RKO (cell line): ENCODE measurements around the gene CCNYL1.

Experiments used
- DNase-seq: peaks from one replicate; pipeline ENCODE4 v3.0.0-alpha.2; 2016; ENCODE audit warnings: low spot score

The CCNYL1 gene

DNA sequence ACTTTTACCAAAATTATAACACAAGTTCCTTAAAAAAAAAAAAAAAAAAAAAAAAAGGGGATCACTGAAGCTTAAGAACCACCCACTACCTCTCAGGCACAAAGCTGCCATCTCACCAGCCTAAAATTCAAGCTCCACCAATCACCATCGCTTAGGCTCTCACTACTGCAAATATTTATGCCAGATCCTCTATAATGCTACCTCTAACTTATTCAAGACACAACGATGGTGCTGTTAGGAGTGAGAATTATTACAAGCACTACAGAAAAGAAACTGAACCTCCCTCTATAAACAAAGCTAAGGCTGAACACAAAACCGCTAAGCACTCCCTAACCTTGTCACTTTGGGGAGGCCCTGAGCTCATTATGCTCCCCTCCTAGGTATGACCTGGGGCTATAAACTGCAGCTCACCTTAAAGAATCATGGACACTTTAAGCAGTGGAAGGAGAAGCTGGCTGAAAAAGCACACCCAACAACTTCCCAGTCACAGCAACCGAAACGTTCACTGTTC, 54.7 kb downstream of the CCNYL1 start:
- no peak for DNase-seq

DNA sequence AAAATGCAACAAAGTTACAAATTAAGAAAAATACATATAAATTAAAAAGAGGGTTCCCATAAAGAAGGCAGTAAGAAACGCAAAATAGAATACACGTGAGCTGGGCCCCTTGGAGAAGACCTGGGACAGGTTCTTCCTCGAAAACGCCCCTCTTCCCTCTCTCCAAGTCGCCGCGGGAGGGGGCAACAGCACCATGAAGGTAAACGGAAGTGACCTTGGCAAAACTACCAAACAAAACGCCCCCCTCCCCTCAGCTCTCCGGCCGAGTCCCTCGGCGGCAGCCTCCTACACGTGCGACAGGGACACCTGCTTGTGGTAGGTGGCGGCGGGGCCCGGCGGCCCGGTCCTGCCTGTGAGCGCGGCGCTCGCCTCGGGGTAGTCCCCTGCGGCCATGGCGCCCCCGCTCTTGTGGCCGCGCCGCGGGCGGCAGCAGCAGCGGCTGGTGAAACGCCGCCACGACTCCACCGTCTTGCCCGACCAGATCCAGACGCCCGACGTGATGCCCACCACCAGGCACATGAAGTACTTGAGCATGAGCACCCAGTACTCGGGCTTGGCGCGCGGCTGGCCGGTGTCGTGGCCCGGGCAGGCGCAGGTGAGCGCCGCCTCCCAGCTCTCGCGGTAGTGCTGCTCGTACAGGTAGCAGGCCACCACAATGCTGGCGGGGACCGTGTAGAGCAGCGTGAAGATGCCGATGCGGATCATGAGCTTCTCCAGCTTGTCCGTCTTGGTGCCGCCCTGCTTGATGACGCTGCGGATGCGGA, 55.4 kb downstream of the CCNYL1 start:
- DNase-seq = no peak

DNA sequence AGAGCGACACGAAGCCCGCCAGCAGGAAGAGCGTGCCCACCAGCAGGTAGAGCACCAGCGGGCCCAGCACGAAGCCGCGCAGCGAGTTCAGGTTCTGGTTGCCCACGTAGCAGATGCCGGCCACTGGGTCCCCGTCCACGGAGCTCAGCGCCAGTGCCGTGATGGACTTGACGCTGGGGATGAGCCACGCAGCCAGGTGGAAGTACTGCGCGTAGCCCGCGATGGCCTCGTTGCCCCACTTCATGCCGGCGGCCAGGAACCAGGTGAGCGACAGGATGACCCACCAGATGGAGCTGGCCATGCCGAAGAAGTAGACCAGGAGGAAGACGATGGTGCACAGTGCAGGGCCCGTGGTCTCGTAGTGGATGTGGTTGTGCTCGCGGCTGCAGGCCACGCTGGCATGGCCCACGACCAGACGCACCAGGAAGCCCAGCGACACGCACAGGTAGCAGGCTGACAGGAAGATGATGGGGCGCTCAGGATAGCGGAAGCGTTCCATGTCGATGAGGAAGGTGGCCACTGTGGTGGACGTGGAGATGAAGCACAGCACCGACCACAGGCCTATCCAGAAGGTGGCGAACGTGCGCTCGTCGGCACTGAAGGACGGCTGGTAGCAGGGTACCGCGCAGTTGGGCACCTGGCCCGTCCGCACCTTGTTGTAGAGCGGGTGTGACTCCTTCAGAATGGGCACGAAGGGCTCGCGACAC, 56.2 kb downstream of the CCNYL1 start:
- no peak for DNase-seq

DNA sequence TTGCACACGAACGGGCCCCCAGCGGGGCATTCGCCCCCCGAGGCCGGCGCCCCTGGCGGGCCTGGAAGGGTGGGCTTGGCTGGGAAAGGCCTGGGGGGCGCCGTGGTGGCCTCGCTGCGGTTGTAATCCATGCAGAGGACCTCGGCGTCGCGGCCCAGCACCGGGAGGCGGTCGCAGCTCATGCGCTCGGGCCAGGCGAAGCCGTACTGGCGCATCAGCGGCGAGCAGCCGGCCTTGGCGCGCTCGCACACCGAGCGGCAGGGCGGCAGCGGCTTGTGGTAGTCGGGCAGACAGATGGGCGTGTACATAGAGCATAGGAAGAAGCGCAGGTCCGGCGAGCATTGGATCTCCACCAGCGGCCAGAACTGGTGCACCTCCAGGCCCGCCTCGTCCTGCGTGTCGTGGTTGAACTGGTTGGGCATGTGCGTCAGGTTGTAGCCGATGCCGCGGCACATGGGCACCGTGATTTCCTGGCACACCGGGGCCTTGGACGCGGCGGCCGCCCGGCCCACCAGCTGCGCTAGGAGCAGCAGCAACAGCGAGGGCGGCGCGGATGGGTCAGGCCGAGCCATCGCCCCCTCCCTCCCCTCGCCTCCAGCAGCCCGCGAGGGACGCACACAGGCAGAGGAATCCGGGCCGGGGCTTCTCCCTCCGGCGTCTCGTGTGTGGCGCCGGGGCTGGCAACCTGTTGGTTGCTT, 56.9 kb downstream of the CCNYL1 start:
- DNase-seq = peak; percentile 65

DNA sequence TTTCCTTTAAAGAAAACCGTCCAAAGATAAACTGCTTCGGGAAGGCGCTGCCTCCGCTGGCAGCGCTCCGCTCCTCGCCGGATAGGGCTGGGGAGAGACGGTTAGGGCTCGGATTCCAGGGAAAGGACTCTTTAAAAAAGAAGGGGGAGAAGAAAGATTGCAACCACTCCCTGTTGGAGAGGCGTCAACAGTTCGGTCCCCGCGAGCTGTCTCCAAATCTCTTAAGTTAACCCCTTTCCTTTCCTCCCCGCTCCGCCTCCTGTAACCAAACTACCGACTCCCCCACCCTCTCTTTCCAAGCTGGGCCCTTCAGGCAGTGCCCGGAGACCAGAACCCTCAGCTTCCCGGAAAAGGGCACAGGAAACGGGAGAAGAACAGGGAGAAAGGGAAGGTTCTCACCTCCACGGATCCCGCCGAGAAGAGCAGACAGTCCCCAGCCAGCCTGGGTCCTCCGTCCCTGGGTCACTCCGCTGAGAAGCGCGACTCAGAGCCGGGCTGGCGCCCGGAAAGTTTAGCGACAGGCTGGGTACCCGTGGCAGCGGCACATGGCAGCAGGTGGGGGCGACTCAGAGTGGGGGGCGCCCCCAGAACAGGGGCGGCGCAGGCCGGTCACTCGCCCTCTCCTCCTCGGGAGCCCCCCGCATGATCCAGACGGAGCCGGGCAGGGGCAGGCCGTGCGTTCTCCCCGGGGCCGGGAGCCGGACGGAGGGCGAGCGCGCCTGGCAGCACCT, 57.6 kb downstream of the CCNYL1 start:
- DNase-seq = peak; percentile 55

DNA sequence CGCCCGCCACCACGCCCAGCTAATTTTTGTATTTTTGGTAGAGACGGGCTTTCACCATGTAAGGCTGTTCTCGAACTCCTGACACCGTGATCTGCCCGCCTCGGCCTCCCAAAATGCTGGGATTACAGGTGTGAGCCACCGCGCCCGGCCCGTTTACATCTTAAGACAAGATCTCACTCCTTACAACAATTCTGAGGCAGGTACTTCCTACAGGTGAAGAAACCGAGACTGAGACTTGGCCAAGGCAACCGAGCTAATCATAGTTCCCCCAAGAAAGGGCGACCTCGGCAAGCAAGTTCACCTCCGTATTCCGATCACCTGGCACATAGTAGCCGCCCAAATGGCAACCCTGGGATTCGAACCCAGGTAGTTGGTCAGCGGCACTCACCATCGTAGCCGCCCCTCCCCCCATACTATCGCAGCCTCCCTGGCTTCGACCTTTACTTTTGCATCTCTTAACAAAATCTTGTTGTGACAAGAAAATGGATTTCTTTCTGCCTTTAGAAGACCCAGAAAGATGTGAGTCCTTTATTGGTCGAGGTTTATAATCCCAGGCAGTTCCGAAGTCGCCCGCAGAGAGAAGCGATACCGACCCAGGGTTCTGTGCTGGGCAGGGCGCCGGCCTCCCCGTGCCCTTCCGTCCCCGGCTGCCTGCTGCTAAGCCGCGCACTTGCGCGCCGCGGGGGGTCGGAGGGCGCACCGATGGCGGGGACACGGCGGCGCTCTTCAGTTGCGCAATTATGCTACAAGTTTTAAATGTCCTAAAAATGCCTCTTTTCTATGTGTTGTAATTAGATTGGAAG, 59.4 kb downstream of the CCNYL1 start:
- DNase-seq = no peak

DNA sequence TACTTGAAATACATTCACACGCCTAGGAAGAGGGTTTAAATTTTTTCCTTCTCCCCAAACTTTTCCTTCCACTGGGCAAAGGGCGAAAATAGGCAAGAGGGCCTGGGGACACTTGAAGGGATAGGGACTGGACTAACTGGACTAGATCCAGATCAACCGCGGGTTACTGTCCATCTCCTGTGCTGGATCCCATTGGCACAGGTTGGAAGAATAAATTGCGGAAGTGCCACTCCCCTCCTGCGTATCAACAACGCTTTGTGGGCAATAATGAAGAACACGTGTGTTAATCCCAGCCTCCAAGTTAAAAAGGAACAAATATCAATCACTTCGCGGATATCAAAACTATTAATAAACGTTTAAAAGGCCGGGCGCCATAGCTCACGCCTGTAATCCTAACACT, 60.0 kb downstream of the CCNYL1 start:
- DNase-seq = no peak

DNA sequence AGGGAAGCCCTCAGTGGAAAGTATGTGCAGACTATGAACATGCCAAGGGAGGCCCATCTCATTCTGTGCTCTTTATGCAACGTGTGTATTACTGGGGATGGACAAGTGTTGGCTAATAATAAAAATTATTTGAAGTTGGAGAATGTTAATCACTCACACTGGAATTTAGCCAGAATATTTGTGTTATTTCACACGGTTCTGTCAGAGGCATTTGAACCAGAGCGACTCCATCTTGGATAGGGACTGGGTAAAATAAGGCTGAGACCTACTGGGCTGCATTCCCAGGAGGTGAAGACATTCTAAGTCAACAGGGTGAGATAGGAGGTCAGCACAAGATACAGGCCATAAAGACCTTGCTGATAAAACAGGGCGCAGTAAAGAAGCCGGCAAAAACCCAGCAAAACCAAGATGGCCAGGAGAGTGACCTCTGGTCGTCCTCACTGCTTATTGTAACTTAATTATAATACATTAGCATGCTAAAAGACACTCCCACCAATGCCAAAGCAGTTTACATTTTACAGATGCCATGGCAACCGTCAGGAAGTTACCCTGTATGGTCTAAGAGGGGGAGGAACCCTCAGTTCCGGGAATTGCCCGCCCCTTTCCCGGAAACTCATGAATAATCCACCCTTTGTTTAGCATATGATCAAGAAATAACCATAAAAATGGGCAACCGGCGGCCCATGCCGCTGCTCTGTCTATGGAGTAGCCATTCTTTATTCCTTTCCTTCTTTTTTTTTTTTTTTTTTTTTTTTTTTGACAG, 60.8 kb downstream of the CCNYL1 start:
- no peak for DNase-seq

DNA sequence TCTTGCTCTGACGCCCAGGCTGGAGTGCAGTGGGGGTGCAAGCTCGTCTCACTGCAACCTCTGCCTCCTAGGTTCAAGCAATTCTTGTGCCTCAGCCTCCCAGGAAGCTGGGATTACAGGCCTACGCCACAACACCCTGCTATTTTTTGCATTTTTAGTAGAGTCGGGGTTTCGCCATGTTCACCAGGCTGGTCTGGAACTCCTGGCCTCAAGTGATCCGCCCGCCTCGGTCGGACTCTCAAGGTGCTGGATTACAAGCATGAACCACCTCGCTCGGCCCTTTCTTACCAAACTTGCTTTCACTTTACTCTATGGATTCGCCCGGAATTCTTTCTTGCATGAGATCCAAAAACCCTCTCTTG, 61.4 kb downstream of the CCNYL1 start:
- no peak for DNase-seq

DNA sequence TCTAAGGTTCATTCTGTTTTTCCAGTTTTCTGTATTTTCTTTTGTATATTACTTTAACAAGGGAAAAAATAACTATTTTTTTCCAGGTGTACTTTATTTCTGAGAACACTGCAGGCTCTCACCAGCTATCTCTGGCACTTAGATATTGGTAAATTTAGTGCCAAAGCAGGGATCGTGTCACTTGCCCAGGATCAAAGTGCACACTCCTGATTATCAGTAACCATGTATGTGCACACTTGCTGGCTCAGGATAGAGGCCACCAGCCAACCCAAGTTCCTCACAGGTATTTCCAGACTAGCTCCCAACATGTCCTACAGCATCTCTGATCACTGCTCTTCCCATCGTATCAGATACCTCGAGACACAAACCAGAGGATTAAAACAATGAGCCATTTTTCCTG, 64.0 kb downstream of the CCNYL1 start:
- DNase-seq = no peak

DNA sequence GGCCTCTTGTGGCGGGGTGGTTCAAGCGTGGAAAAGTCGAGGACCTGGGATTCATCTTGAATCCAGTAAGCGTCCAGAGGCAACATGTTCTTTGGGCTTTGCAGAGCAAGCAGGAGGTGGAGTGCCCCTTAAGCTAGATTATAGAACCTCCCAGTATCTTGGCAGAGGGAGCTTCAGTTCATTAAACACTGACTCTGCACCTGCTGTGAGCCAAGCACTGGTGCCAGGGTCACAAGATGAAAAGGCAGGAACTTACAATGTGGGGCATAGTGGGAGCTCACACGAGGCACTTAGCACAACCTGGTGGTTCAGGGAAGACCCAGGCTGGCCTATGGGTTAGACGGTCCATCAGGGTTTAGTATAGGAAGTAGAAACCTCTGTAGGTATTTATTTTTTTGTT, 65.7 kb downstream of the CCNYL1 start:
- DNase-seq = no peak

DNA sequence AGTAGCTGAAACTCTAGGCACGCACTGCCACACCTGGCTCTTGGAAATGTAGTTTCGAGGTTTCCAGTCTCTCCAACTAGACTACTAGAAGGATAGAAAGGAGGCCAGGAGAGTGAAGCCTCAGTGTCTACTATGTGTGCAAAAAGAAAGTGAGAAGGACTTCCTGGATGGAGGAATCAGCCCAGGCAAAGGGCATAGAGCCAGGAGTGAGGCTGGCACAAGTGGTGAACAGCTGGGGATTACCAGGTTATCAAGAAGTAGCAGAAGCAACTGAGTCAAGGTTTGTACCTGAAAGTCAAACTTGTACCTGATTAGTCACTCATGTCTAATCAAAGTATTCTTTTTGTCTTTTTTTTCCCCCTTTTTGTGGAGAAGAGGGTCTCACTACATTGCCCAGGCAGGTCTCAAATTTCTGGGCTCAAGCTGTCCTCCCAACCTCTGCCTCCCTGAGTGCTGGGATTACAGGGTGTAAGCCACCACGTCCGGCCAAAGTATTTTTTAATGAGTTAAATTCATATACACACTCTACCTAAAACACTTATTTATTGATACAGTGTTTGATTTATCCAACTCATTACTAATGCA, 67.0 kb downstream of the CCNYL1 start:
- no peak for DNase-seq

DNA sequence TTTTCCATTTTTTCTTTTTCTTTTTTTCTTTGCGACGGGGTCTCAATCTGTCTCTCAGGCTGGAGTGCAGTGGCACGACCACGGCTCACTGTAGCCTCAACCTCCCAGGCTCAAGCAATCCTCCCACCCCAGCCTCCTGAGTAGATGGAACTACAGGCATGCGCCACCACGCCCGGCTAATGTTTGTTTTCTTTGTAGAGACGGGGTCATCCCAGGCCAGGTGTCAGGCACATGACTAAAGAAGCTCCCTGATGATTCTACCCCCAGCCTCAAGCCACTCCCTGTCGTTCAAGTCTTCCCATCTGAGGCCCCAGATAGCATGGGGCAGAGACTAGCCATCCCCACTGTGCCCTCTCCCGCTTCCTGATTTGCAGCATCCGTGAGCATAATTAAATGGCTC, 68.1 kb downstream of the CCNYL1 start:
- DNase-seq = no peak

DNA sequence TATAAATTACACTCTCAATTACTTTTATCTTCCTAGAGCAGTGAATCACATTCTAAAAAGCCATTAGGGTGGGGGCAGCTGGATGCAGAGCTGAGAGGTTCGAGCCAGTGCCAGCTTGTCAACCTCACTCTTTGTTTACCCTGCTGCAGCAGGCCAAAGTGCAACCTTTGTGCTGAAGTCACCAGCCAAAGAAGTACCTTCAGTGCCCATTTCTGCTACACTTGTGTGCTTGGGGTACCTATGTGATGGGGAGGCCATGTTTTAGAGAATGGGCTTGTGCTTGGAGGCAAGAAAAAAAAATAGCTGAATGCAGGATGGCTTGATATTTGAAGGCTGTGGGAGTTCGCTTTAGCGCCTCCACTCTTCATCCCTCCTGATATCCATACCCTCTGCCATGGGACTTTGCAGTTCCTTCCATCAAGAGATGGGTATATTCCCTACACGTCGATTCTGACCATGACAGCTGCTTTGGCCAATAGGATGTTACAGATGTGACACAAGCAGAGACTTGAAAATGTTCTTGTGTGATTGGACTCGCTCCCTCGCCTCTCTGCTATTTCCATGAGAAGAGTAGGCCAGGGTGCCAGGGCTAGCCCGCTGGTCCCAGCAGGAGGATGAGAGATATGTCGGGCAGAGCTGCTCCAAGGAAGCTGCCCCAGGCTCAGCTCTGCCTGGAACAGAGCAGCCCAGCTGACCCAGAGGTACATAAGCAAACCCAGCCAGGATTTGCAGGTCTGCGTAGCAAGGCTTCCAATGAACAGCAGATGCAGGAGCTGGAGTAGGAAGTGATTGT, 71.0 kb downstream of the CCNYL1 start:
- DNase-seq = no peak

DNA sequence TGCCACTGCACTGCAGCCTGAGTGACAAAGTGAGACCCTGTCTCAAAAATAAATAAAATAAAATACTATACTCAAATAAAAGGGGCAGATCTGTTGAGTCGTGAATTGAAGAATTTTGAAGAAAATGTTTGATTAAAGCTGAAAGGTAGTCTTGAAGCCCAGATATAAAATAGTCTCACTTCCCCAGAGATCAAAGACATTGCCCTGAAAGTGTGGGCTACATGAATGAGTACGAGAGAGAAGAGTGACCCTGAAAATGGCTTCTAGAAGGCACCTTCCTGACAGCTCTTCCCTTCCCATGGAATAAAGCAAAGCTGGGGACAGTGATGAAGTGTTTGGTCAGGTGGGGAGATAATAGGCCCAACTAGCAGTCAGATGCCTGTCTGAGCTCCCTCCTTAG, 72.1 kb downstream of the CCNYL1 start:
- DNase-seq = no peak

DNA sequence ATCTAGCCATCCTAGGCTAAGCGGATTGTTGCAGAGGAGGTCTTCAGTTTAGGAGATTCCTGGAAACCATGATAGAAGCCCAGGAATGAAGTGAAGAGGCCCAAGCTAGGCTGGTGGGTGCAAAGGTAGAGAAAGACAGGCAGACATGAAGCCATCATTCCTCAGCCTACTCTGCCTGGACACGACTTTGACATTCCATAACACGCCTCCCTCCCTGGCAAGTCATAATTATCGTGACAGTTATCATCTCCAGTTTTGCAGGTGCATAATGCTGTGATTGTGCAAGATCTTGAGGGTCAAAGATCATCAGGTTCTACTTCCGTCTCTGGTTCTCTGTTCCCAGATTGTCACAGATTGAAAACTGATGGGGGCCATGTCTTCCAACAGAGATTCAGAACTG, 73.5 kb downstream of the CCNYL1 start:
- no peak for DNase-seq

DNA sequence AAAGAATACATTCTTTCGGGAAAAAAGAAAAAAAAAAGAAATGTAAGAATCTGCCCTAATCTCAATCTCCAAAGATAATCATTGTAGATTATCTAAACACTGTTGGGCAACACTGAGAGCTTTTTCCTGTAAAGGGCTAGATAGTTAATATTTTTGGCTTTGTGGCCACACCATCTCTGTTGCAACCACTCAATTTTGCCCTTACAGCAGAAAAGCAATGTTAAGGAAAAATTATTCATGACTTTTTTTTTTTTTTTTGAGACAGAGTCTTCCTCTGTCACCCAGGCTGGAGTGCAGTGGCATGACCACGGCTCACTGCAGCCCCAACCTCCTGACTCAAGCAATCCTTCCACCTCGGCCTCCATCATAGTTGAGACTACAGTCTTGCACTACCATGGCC, 75.6 kb downstream of the CCNYL1 start:
- DNase-seq = no peak

DNA sequence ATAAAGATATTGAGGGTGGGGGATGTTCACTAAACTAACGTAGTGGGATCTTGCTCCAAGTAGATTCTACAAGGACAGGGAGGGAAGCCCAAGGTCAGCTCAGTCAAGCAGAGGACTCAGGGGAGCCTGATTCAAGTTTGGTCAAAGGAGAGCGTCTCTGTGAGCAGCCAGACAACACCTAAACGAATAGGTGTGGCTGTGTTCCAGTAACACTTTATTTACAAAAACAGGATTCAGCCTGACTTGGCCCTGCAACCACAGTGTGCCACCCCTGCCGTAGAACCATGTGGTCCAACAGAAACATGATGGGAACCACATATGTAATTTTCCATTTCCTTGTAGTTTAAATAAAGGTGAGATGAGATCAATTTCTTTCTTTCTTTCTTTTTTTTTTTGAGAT, 76.4 kb downstream of the CCNYL1 start:
- DNase-seq = no peak

DNA sequence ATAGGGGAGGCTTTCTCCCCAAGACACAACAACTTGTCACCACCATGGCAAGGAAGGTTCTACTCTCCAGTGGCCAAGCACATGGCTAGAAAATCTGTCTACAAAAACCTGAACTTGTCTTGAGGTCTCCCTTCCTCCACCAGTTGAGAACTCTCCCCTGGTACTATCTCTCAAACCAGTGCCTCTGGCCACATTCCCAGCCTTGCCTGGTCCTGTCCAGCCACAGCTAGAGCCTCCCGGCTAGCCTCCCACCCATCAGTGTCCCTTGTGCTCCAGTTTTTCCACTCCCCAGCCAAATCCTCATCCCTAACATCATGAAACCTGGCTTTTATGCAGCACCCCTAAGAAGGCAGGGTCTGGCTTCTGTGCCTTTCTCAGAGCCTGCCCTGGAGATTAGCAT, 79.5 kb downstream of the CCNYL1 start:
- no peak for DNase-seq
